GM12865 (cell line): ENCODE data around the gene ADAMTS3.
"Not testable (repeated sequence)": the region's sequence is repeated elsewhere in the genome, so short reads cannot be mapped to it uniquely, and the experiment has no call there.

Experiments used
- DNase-seq: peaks from one replicate; pipeline ENCODE4 v3.0.0; 2010; ENCODE audit warnings: low read depth
- H3K4me3 ChIP-seq: 2 replicates; pipeline ENCODE4 v1.5.1; 2011; ENCODE audit warnings: mild to moderate bottlenecking, low read depth, low read length, control low read depth
- CTCF ChIP-seq: IDR thresholded peaks from 2 replicates; pipeline ENCODE4 v1.5.1; 2011; ENCODE audit warnings: low read length, control low read depth, low read depth, inconsistent platforms; ENCODE audit not compliant: insufficient read depth; ENCODE audit errors: missing control alignments

ADAMTS3 gene

GRCh38 chr4:72427057-72427456 is 142.0 kb downstream of the ADAMTS3 start:
- no peak for TF ChIP-seq CTCF
- H3K4me3 ChIP-seq, result no peak overlapping the region
- no peak for DNase-seq

DNA sequence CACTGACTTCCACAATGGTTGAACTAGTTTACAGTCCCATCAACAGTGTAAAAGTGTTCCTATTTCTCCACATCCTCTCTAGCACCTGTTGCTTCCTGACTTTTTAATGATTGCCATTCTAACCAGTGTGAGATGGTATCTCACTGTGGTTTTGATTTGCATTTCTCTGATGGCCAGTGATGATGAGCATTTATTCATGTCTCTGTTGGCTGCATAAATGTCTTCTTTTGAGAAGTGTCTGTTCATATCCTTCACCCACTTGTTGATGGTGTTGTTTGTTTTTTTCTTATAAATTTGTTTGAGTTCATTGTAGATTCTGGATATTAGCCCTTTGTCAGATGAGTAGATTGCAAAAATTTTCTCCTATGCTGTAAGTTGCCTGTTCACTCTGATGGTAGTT is 143.1 kb downstream of the ADAMTS3 start:
- DNase-seq, H3K4me3 ChIP-seq: not testable (repeated sequence)

GRCh38 chr4:72424006-72424405 is 145.0 kb downstream of the ADAMTS3 start:
- H3K4me3 ChIP-seq, result no peak overlapping the region
- TF ChIP-seq CTCF, result no peak
- DNase-seq, result no peak

DNA sequence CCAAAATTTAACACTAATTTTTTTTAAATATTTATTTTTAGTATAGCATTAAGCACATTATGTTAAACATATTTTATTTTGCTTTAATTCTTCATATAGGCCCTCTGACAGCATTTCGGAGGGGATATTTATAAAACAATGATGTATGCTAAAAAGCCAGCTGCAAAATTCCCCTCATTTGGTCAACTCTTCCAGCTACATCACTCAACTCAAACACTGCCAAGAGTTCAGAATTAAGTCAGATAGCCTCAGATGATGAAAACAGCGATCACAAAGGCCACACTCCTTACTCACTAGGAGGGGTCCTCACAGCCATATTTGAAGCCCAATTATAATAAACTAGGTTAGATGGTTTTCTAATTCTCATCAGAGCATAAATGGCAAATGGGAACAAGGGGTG is 146.6 kb downstream of the ADAMTS3 start:
- DNase-seq, result no peak
- TF ChIP-seq CTCF, result no peak
- H3K4me3 ChIP-seq, result no peak overlapping the region

DNA sequence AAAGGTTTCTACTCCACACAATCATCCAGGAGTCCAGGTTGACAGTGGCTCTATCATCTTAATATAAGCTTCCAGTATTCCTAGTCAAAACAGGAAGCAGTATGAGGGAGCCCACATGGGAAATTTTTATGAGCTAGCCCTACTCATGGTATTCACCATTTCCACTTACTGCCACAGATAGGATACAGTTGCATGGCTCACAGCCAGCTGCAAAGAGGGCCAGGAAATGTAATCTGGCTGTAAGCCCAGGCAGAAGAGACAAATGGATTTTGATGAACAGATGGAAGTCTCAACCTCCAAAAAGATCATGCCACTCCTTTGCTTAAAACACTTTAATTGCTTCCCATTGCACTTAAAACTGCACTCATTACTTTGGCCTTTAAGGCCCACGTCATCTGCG is 150.6 kb downstream of the ADAMTS3 start:
- no peak overlapping the region for H3K4me3 ChIP-seq
- TF ChIP-seq CTCF, result no peak
- DNase-seq, result no peak

GRCh38 chr4:72410158-72410557 is 158.9 kb downstream of the ADAMTS3 start:
- TF ChIP-seq CTCF, result no peak
- DNase-seq, result no peak
- no peak overlapping the region for H3K4me3 ChIP-seq

DNA sequence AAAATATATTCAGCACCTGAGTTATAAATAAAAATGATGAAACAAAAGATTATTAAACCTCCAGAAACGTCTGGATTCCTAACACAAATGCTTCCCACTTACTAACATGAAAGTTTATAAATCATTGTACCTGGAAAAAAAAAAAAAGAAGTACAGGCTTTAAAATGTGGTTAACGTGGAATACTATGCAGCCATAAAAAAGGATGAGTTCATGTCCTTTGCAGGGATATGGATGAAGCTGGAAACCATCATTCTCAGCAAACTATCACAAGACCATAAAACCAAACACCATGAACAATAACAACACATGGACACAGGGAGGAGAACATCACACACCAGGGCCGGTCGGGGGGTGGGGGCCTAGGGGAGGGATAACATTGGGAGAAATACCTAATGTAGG is 160.5 kb downstream of the ADAMTS3 start:
- TF ChIP-seq CTCF, result no peak
- no peak for DNase-seq
- no peak overlapping the region for H3K4me3 ChIP-seq

GRCh38 chr4:72405417-72405816 is 163.6 kb downstream of the ADAMTS3 start:
- no peak for DNase-seq
- H3K4me3 ChIP-seq, result no peak overlapping the region
- TF ChIP-seq CTCF, result no peak
